NCI-H2171 treated with DMSO at 0.1 percent for 48 hours (cell line): ENCODE results near the gene BCAS4.

Source experiments
- DNase-seq: peaks from one replicate; lab custom pipeline; 2025; lab: John Stamatoyannopoulos, UW

The BCAS4 gene

DNA sequence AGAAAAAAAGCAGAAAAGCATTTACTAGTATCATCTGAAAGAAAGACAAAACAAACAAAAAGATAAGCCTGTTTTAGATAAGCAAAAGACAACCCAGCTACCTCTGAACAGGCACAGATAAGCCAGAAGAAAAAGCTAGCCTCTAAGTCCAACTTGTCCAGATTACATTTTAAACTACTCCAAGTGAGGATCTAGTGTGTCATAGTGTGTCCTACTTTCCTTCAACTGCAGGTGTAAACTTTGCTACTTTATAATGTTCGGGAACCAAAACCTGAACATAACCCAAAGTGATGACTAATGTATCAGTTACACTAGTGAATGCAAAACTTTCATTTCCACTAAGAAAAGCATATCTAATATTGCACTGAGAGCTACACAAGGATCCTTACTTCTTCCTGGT, 116.9 kb downstream of the BCAS4 start:
- no peak for DNase-seq

DNA sequence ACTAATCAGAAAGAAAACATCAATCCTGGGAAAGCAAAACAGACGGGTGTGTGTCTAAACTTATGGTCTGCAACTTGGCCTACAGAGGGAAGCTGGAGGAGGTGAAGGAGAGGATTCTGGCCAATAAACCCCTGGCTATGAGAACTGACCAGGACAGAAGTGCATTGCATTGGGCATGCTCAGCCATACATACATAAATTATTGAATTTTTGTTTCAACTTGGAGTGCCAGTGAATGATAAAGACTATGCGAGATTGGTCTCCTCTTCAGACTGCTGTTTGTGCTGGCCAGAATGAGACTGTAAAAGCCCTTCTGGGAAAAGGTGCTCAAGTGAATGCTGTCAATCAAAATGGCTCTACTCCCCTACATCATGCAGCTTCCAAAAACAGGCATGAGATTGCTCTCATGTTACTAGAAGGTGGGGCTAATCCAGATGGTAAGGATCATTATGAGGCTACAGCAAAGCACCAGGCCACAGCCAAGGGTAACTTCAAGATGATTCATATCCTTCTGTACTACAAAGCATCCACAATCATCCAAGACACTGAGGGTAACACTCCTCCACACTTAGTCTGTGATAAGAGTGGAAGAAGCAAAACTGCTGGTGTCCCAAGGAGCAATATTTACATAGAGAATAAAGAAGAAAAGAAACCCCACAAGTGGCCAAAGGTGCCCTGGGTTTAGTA, 119.0 kb downstream of the BCAS4 start:
- DNase-seq: peak; percentile 94

DNA sequence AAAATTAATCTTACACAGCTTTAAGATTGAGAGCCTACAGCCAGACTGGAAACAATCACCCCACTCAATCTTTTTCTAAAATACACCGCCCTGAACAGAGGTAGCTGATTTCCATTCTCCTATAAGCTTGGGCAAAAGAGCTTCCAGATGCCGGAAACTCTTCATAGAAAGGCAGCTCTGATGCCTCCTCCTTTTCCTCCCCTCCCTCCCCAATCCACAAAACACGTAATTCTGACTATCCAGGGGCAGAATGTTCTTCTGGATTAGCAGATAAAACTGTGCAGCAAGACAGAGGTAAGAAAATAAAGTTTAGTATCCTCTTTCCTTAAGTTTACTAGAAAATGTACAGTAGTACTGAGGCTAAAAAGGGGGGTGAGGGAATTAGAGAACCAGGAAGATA, 120.6 kb downstream of the BCAS4 start:
- no peak for DNase-seq

DNA sequence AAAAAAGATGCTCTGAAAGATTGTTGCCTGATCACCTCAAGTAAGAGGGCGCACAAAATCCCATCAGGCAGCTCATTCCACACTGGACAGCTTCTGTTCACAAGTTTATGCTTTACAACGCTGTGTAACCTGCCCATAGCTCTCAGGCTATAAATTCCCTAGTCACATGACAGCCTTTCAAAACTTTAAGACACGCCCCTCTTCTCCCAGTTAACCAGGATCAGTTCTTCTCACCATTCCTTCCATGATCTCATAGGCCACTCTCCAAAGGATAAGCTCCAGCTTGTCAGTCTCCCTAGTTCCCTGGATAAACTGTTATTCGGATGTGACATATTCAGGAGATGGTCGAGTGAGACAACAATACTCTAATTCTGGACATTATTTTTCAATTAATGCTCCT, 121.4 kb downstream of the BCAS4 start:
- DNase-seq: no peak

DNA sequence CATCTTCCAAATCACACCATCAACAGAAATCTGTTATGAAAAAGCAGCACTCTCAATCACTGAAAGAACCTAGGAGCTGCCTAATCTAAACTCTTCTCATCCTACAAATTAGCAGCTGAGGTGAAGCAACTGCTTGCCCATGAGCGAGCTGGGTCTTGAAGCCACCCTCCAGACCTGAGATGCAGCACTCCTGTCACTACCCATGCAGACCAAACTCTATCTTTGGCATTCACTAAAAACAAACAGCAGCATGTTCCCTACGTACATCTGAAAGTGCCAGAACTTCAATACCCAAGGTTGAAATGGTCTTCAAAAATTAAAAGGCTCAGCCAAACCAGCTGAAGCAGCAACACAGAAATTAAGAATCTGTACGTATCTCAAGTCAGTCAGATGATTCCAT, 122.1 kb downstream of the BCAS4 start:
- DNase-seq: no peak

DNA sequence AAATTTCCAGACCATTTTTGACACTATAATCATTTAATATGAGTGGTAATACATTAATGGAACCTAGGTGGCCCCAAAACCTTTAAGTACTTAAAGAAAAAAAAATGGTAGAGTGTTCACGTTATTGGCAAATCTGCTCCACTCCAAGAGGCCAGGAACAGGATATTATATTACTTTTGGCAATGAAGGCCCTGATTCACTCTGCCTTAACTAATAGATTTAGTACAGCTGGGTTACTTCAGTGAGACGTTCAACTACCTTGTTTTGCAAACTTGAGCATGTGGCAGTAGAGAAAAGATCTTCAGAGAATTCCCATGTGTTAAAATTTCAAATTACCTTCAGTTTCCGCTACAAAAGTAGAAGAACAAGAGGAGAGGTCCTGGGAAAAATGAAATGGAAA, 123.5 kb downstream of the BCAS4 start:
- peak; percentile 92 for DNase-seq

DNA sequence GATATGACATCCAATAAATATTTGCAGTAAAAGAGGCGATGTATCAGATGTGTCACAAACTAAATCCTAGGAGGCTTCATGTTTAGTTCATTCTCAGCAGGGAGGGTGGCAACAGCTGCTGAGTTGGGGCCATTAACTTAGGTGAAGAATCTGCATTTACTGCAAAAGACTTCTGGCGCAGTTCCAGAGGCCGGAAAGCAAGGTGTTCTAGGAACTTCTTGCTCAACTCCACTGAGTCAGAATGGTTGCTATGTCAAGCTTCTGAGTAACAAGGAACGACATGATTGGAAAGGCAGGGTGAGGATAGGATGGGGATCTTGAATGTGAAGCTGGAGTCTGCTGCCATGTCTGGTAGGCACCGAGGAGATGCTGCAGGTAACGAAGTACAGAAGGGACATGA, 124.7 kb downstream of the BCAS4 start:
- DNase-seq: peak; percentile 67

DNA sequence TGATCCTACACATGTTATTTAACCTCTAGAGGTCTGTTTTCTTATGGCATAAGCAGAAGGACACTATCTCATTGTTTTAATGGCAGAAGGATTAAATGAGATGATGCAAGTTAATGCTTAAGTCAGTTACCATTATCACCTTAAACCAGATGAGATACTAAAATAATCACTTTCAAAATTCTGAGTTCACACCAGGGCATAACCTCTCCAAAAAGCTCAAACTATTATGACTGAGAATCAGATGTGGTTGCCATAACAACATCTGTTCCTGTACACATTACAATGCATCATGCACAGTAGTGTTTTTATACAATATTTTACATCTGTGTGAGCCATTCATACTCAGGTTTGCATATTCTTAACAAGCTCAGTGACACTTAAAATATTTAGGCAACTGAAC, 126.1 kb downstream of the BCAS4 start:
- peak; percentile 35 for DNase-seq

DNA sequence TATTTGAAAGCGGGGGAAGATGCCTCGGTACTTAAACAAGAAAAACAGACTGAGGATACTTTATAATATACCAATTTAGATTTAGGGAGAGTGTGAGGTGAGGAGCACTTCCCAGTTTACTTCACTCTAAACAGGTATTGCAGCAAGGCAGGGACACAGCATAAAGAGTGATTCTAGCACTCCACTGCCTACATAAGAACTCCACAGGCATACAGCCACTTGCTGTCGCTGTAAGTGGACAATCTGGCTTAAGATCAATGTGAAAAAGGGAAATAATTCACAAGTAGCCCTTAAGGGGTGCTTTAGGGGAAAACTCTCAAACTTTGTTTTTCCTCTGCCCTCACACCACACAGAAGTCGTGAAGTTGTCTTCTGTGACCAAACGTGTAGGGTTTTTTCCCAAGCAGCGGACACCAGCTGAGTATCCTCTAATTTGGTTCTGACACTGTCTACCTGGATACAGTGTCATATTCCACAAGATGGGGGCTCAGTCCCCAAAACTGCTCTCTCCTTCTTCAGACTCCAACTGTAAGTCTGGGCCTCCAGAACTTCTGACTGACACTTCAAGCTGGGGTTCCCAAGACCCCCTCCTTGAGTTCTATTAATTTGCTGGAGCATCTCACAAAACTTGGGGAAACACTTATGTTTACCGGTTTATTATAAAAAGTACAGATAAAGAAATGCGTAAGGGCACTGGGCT, 127.1 kb downstream of the BCAS4 start:
- no peak for DNase-seq

DNA sequence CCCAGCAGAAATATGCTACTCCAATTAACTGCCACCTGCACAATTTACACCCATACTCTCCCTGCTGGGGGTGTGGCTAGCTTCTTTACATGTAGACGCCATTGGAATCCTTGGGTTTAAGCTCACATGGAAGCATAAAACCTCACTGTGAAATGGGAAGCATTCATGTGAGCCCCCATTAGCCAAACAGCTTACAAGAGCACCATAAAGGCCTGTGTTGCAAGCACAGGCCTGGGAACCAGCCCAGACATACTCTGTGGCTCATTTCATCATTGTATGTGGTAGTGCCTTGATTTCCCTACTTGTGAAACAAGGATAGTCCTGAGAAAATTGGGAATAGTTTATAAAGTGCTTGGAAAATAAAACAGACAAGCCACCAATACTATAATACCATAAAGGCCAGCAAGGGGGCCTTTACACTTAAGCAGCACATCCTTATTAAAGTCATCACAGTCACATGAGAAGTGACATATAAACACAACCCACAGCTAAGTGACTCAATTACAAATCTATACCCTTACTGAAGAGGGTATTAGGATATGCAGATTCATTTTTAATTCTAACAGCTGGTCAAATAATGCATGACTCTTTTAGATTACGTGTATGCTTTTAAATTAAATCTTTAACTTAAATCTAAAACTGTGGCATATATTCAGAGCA, 129.5 kb downstream of the BCAS4 start:
- no peak for DNase-seq

DNA sequence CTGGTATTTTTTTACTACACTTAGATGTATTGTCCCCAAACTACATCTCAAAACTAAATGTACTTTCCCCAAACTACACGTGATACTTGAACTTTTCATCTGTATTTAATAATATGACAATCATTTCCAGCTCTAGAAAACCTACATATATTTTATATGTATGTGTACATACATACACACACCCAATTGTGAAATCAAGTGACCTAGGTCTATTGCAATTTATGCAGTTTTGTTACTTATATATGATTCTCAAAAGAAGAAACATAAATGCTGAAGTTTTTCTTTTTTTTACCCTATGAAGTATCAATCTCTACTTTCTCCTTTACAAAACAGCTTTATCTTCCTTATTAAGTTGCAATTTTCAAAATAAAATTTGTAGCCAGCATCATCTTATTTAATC, 131.7 kb downstream of the BCAS4 start:
- DNase-seq: no peak
